Endothelial cell of umbilical vein (primary cell): Measurements from ENCODE around the gene CCDC157.

Source experiments
- JUN ChIP-seq: IDR thresholded peaks from 2 replicates; pipeline ENCODE4 v1.6.1; 2011; ENCODE audit warnings: borderline replicate concordance, low read depth; ENCODE audit not compliant: insufficient read length, insufficient read depth
- POLR2A ChIP-seq: IDR thresholded peaks from 2 replicates; pipeline ENCODE4 v1.6.1; 2012; ENCODE audit warnings: low read depth, mild to moderate bottlenecking, control low read depth, low read length
- POLR2AphosphoS5 ChIP-seq: IDR thresholded peaks from 2 replicates; pipeline ENCODE4 v1.6.1; 2012; ENCODE audit warnings: low read depth, mild to moderate bottlenecking, control low read depth, low read length, moderate library complexity; ENCODE audit not compliant: insufficient read depth
- TF ChIP-seq, protein P1 (sequence below), 2 donors: IDR thresholded peaks; 1 replicate in 1 of 2; 2 replicates in 1 of 2; pipeline ENCODE4 v1.5.1; 2011; ENCODE audit warnings: low read length in 2 of 2, mild to moderate bottlenecking in 2 of 2, moderate library complexity in 2 of 2, control low read depth in 1 of 2, inconsistent platforms in 1 of 2, low read depth in 1 of 2; ENCODE audit not compliant: insufficient read depth in 1 of 2; ENCODE audit errors: extremely low read depth in 1 of 2

DNA sequence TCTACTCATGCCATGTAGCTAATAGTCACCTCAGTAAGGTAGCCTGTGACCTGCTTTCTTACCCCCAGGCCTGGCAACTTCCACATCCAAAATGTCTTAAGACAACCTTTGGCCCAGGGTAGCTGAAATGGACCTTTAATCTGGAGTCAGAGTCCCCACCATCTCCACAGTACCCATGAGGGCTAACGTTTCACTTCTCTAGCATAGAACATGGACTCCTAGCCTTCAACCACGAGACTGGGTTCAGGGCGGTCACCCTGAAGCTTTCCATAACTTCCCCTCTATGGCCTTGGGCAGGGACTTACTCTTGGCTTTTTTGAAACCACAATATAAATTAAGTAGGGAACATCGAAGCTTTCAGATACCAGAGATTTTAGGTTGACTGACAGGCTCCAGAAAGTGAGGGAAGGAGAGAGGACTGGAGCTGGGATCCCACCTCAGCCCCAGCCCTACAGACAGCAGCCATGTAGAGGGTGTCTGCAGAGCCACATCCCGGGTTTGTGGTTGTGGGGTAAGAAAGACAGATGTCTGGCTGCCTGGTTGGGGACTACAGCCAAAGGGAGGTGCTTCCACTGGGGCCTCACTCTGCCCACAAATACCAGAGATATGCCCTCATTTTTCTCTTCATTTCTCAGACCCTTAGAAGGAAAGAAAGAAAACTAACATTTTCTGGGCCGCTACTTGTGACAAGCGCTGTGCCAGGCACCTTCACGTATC, 32.6 kb upstream of the CCDC157 start:
- TF ChIP-seq, protein P1, sequence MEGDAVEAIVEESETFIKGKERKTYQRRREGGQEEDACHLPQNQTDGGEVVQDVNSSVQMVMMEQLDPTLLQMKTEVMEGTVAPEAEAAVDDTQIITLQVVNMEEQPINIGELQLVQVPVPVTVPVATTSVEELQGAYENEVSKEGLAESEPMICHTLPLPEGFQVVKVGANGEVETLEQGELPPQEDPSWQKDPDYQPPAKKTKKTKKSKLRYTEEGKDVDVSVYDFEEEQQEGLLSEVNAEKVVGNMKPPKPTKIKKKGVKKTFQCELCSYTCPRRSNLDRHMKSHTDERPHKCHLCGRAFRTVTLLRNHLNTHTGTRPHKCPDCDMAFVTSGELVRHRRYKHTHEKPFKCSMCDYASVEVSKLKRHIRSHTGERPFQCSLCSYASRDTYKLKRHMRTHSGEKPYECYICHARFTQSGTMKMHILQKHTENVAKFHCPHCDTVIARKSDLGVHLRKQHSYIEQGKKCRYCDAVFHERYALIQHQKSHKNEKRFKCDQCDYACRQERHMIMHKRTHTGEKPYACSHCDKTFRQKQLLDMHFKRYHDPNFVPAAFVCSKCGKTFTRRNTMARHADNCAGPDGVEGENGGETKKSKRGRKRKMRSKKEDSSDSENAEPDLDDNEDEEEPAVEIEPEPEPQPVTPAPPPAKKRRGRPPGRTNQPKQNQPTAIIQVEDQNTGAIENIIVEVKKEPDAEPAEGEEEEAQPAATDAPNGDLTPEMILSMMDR (IDR thresholded peaks at IDR 0.05; ENCODE audit: extremely low read depth in 1 of 2, insufficient read depth in 1 of 2, low read depth in 1 of 2, low read length in 2 of 2), result no peak
- TF ChIP-seq POLR2AphosphoS5, result no peak
- no peak for TF ChIP-seq POLR2A
- TF ChIP-seq JUN, result no peak
